Chondrocyte (in vitro differentiated cells): ENCODE results near the gene VGLL2. TPM values are rescaled to one million over a fixed set of nuclear protein-coding genes. Genes with fewer than 3 reads are reported as not detected.

Source experiments
- DNase-seq: peaks from one replicate; pipeline ENCODE4 v3.0.0; 2021; ENCODE audit warnings: mixed read lengths, low spot score
- H3K27ac Mint-ChIP-seq: one replicate; pipeline ENCODE4 v1.8.0; 2021; ENCODE audit warnings: mild to moderate bottlenecking, moderate library complexity, mixed read lengths; ENCODE audit not compliant: unreplicated experiment
- H3K27me3 Mint-ChIP-seq: 2 replicates; pipeline ENCODE4 v1.8.0; 2021; ENCODE audit warnings: low read depth, mixed read lengths
- H3K36me3 Mint-ChIP-seq: 2 replicates; pipeline ENCODE4 v1.8.0; 2021; ENCODE audit warnings: low read depth, mixed read lengths
- H3K4me1 Mint-ChIP-seq: 2 replicates; pipeline ENCODE4 v1.8.0; 2021; ENCODE audit warnings: low read depth, mild to moderate bottlenecking, mixed read lengths
- H3K4me3 Mint-ChIP-seq: one replicate; pipeline ENCODE4 v1.8.0; 2021; ENCODE audit warnings: mild to moderate bottlenecking, moderate library complexity, mixed read lengths; ENCODE audit not compliant: unreplicated experiment
- H3K9me3 Mint-ChIP-seq: 2 replicates; pipeline ENCODE4 v1.8.0; 2021; ENCODE audit warnings: low read depth, mixed read lengths
- total RNA-seq: library from RNA; stranded (reverse); gene quantifications from 3 replicates; pipeline ENCODE4 v1.2.1, GENCODE V29; 2021
- TF ChIP-seq, protein P1 (sequence below): fragments of 200-600 bp; sonication (generic); IDR thresholded peaks from 2 replicates; pipeline ENCODE4 v1.5.0; 2021; ENCODE audit warnings: antibody characterized with exemption, mild to moderate bottlenecking, moderate library complexity

Gene VGLL2
- total RNA-seq, 1 donor from 2014 or later, result not detected

DNA sequence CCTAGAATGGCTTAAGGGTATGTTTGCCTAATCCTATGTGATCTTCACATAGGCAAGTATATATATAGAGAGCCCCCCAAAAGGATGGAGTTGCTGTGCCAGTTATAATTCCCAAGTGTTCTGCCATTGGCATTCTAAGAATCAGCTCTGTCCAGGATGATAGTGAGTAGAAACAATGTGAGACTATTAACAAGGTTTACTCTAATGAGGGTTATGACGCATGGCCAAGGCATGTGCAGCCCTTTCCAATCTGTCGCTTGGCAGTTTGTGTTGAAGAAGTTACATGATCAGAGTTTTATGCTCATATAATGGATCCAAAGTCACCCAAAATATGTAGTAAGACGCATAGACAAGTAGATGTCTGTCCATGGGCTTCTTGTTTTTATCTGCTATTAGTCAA, 33.6 kb downstream of the VGLL2 start:
- Mint-ChIP-seq H3K4me1 (no peaks in the 10 kb centered on the region), H3K9me3 (no peaks in the 10 kb centered on the region), H3K36me3 (no peaks in the 10 kb centered on the region), H3K27ac (no peak overlapping the region), H3K4me3 (no peak overlapping the region), H3K27me3 (peaks cover 19% of the 10 kb centered on the region)
- DNase-seq, result no peak
- TF ChIP-seq, protein P1, sequence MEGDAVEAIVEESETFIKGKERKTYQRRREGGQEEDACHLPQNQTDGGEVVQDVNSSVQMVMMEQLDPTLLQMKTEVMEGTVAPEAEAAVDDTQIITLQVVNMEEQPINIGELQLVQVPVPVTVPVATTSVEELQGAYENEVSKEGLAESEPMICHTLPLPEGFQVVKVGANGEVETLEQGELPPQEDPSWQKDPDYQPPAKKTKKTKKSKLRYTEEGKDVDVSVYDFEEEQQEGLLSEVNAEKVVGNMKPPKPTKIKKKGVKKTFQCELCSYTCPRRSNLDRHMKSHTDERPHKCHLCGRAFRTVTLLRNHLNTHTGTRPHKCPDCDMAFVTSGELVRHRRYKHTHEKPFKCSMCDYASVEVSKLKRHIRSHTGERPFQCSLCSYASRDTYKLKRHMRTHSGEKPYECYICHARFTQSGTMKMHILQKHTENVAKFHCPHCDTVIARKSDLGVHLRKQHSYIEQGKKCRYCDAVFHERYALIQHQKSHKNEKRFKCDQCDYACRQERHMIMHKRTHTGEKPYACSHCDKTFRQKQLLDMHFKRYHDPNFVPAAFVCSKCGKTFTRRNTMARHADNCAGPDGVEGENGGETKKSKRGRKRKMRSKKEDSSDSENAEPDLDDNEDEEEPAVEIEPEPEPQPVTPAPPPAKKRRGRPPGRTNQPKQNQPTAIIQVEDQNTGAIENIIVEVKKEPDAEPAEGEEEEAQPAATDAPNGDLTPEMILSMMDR, result no peak

DNA sequence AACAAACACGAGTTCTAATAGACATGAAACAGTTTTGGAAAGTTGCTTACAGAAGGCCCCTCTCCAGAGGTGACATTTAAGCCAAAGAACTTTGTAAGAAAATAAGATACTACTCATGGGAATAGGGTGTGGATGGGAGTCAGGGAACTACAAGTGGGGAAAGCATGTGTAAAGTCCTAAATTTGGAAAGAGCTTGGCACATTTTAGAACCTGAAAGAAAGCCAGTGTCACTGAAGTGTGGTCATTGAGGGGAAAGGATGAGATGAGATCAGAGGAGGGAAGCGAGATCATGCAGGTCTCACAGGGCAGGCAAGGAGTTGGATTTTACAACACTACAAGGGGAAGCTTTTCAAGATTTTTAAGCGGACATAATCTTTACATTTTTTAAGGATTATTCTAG, 38.0 kb downstream of the VGLL2 start:
- Mint-ChIP-seq H3K9me3 (no peaks in the 10 kb centered on the region), H3K36me3 (no peaks in the 10 kb centered on the region), H3K4me1 (no peaks in the 10 kb centered on the region), H3K4me3 (no peak overlapping the region), H3K27ac (no peak overlapping the region), H3K27me3 (peaks cover 18% of the 10 kb centered on the region)
- DNase-seq, result no peak
- TF ChIP-seq, protein P1, result no peak

DNA sequence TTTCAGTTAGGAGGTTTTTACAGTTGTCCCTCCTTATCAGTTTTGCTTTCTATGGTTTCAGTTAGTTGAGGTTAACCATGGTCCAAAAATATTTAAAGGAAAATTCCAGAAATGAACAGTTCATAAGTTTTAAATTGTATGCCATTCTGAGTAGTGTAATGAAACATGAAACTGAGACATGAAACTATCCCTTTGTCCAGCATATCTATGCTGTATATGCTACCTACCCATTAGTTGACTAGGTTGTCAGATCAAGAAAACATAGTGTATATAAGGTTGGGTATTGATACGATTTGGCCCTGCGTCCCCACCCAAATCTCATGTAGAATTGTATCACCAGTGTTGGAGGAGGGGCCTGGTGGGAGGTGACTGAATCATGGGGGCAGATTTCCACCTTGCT, 39.1 kb downstream of the VGLL2 start:
- no peaks in the 10 kb centered on the region for H3K36me3 Mint-ChIP-seq
- no peak overlapping the region for H3K27ac Mint-ChIP-seq
- no peak overlapping the region for H3K4me3 Mint-ChIP-seq
- H3K4me1 Mint-ChIP-seq, result no peaks in the 10 kb centered on the region
- peaks cover 18% of the 10 kb centered on the region for H3K27me3 Mint-ChIP-seq
- H3K9me3 Mint-ChIP-seq, result no peaks in the 10 kb centered on the region
- no peak for DNase-seq
- TF ChIP-seq, protein P1, result no peak

DNA sequence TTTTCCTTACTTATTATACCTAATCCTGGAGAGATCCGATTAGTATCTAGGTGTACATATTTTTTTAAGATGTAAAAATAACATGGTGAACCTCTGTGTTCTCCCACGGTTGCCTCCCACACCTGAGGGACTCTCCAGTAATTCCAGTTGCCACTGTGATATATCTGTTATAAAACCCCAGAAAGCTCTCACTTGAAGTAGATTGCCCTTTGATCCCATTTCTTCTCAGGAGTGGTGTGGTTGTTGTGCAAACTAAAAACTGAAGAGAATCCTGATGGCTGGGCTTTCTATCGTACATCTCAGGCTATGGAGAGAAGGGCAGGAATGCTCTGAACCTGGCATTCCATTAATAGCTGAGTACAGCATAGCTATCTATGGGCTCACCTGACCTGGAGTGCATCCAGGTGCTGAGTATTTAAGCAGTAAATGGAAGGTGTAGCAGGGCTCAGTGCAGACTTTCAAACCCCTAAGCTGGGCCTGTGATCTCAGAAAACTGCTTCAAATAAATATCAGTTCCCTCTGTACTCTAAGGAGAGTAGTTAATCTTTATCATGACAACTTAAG, 41.0 kb downstream of the VGLL2 start:
- no peaks in the 10 kb centered on the region for H3K9me3 Mint-ChIP-seq
- H3K27ac Mint-ChIP-seq, result no peak overlapping the region
- no peaks in the 10 kb centered on the region for H3K36me3 Mint-ChIP-seq
- H3K4me3 Mint-ChIP-seq, result no peak overlapping the region
- TF ChIP-seq, protein P1, result no peak
- no peaks in the 10 kb centered on the region for H3K4me1 Mint-ChIP-seq
- H3K27me3 Mint-ChIP-seq, result peaks cover 15% of the 10 kb centered on the region
- DNase-seq, result no peak

DNA sequence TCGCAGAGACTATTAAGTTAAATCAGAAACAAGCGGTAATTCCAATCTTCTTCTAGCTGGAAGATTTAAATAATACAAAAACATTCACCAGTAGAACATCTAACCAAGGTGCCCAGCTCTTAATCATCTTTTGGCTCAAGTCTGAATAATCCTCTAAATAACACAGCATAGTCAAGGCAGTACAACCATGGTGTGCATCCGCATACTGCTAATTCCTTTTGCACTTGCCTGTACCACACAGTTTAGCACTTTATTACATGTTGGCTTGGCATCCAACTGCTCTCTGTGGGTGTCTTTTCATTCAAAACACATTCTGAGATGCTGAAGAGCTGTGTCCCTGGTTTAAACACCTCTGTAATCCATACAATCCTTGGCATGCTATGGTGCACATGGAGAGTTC, 42.3 kb downstream of the VGLL2 start:
- Mint-ChIP-seq H3K4me3 (no peak overlapping the region), H3K36me3 (no peaks in the 10 kb centered on the region)

More for the DNA sequence above, 42.3 kb downstream of the VGLL2 start:
- Mint-ChIP-seq H3K27me3 (peaks cover 20% of the 10 kb centered on the region), H3K4me1 (no peaks in the 10 kb centered on the region), H3K9me3 (no peaks in the 10 kb centered on the region), H3K27ac (no peak overlapping the region)
- TF ChIP-seq, protein P1, result no peak
- DNase-seq, result no peak
